ENCODE data around the gene MINK1.

The MINK1 gene

GRCh38 chr17:4938688-4939545 is 105.8 kb downstream of the MINK1 start:
- no peak for DNase-seq

- no peak for DNase-seq
Measured at GRCh38 chr17:4939546-4939795, 106.3 kb downstream of the MINK1 start.

- peak; percentile 81 for DNase-seq
Measured at GRCh38 chr17:4939796-4940554, 106.8 kb downstream of the MINK1 start, which contains the start of the genes RNF167 and SLC25A11. Gene RNF167, plus strand, starts transcription at chr17:4940268. Its CDS starts 642 bp downstream, at chr17:4940910. Gene SLC25A11, minus strand, starts transcription at chr17:4940046. Its CDS starts 136 bp downstream, at chr17:4939910.

GRCh38 chr17:4940555-4941318 is 107.6 kb downstream of the MINK1 start:
- peak; percentile 34 for DNase-seq

- no peak for DNase-seq
Measured at GRCh38 chr17:4941319-4941610, 108.1 kb downstream of the MINK1 start.

GRCh38 chr17:4942760-4943508 is 109.8 kb downstream of the MINK1 start:
- DNase-seq, result no peak

GRCh38 chr17:4944163-4944553 is 111.0 kb downstream of the MINK1 start:
- DNase-seq, result no peak

- DNase-seq, result no peak
Measured at GRCh38 chr17:4944554-4945175, 111.5 kb downstream of the MINK1 start.

GRCh38 chr17:4945176-4945943 is 112.2 kb downstream of the MINK1 start:
- DNase-seq, result no peak

- DNase-seq, result no peak
Measured at GRCh38 chr17:4945944-4946280, 112.8 kb downstream of the MINK1 start.

GRCh38 chr17:4946312-4946976 is 113.3 kb downstream of the MINK1 start:
- DNase-seq, result no peak

GRCh38 chr17:4947010-4947410 is 113.9 kb downstream of the MINK1 start:
- no peak for DNase-seq

Data from NCI-H2107 (cell line).